Nephron progenitor cell (in vitro differentiated cells): Measurements from ENCODE around the gene TBC1D16.

Source experiments
- DNase-seq: peaks from one replicate; pipeline ENCODE4 v3.0.0; 2021
- H3K27ac Mint-ChIP-seq: 2 replicates; pipeline ENCODE4 v1.8.0; 2021; ENCODE audit warnings: mild to moderate bottlenecking, moderate library complexity, mixed read lengths
- H3K27me3 Mint-ChIP-seq: 2 replicates; pipeline ENCODE4 v1.8.0; 2021; ENCODE audit warnings: mild to moderate bottlenecking, low read depth, mixed read lengths; ENCODE audit not compliant: poor library complexity
- H3K36me3 Mint-ChIP-seq: 2 replicates; pipeline ENCODE4 v1.8.0; 2021; ENCODE audit warnings: low read depth, mixed read lengths
- H3K4me1 Mint-ChIP-seq: 2 replicates; pipeline ENCODE4 v1.8.0; 2021; ENCODE audit warnings: mixed read lengths
- H3K4me3 Mint-ChIP-seq: 2 replicates; pipeline ENCODE4 v1.8.0; 2021; ENCODE audit warnings: mild to moderate bottlenecking, moderate library complexity, mixed read lengths
- H3K9me3 Mint-ChIP-seq: 2 replicates; pipeline ENCODE4 v1.8.0; 2021; ENCODE audit warnings: mild to moderate bottlenecking, moderate library complexity, mixed read lengths
- CTCF ChIP-seq: fragments of 200-600 bp; sonication (generic); IDR thresholded peaks from 2 replicates; pipeline ENCODE4 v1.5.0; 2021; ENCODE audit warnings: antibody characterized with exemption

TBC1D16 gene

GRCh38 chr17:80024206-80024972 is 11.3 kb downstream of the TBC1D16 start:
- TF ChIP-seq CTCF = no peak
- H3K4me1 Mint-ChIP-seq = peaks cover 28% of the 10 kb centered on the region

GRCh38 chr17:80023481-80024205 is 12.0 kb downstream of the TBC1D16 start:
- no peak for DNase-seq
- Mint-ChIP-seq H3K4me1 (peaks cover 21% of the 10 kb centered on the region), H3K9me3 (peaks cover 4% of the 10 kb centered on the region), H3K36me3 (peaks cover 26% of the 10 kb centered on the region), H3K27me3 (peaks cover 2% of the 10 kb centered on the region), H3K4me3 (no peak overlapping the region), H3K27ac (no peak overlapping the region)
- TF ChIP-seq CTCF = no peak

More at GRCh38 chr17:80024206-80024972, 11.3 kb downstream of the TBC1D16 start:
- DNase-seq = no peak
- no peaks in the 10 kb centered on the region for H3K9me3 Mint-ChIP-seq
- peaks cover 22% of the 10 kb centered on the region for H3K36me3 Mint-ChIP-seq
- H3K27ac Mint-ChIP-seq = no peak overlapping the region
- H3K4me3 Mint-ChIP-seq = no peak overlapping the region
- no peaks in the 10 kb centered on the region for H3K27me3 Mint-ChIP-seq

- Mint-ChIP-seq H3K9me3 (peaks cover 12% of the 10 kb centered on the region), H3K27me3 (peaks cover 2% of the 10 kb centered on the region), H3K4me1 (peaks cover 20% of the 10 kb centered on the region), H3K36me3 (peaks cover 31% of the 10 kb centered on the region), H3K27ac (no peak overlapping the region), H3K4me3 (no peak overlapping the region)
- TF ChIP-seq CTCF = no peak
- no peak for DNase-seq
Observed at GRCh38 chr17:80021600-80021999, 14.1 kb downstream of the TBC1D16 start.

- peaks cover 51% of the 10 kb centered on the region for H3K36me3 Mint-ChIP-seq
- H3K27me3 Mint-ChIP-seq = peaks cover 2% of the 10 kb centered on the region
- peaks cover 10% of the 10 kb centered on the region for H3K4me1 Mint-ChIP-seq
- no peak overlapping the region for H3K4me3 Mint-ChIP-seq
- TF ChIP-seq CTCF = no peak
- H3K9me3 Mint-ChIP-seq = peaks cover 31% of the 10 kb centered on the region
- no peak for DNase-seq
- peak overlapping the region; percentile 22 for H3K27ac Mint-ChIP-seq
Observed at GRCh38 chr17:80018917-80019651, 16.6 kb downstream of the TBC1D16 start.

GRCh38 chr17:80017226-80018010 is 18.3 kb downstream of the TBC1D16 start:
- no peak for TF ChIP-seq CTCF

More at GRCh38 chr17:80017226-80018010, 18.3 kb downstream of the TBC1D16 start:
- Mint-ChIP-seq H3K4me1 (peaks cover 10% of the 10 kb centered on the region), H3K4me3 (no peak overlapping the region), H3K27ac (no peak overlapping the region), H3K27me3 (peaks cover 2% of the 10 kb centered on the region), H3K9me3 (peaks cover 31% of the 10 kb centered on the region), H3K36me3 (peaks cover 61% of the 10 kb centered on the region)
- DNase-seq = no peak
